ENCODE measurements around the gene NPW. TPM values are rescaled to one million over a fixed set of nuclear protein-coding genes. Genes with fewer than 3 reads are reported as not detected.

The NPW gene
- total and polyA plus RNA-seq, 3 donors from 2014 or later = 3.9 to 8.2 (median 7.3) TPM

- intact Hi-C loops (cut with DNase I; ENCODE audit: low total_unique reads) = loop anchor here (10.0 kb wide), 1 partner anchor 62 kb away; no protein-coding TSS in a partner anchor
- no peaks in the 10 kb centered on the region for H3K36me3 ChIP-seq (ENCODE audit: low read depth, missing control alignments)
- H3K27me3 ChIP-seq = no peaks in the 10 kb centered on the region
- H3K4me3 ChIP-seq = peak overlapping the region in 1 of 2 donors; percentile 37
- no peak overlapping the region for H3K27ac ChIP-seq
- peak; percentile 61 for DNase-seq
- H3K4me1 ChIP-seq = peaks cover 26% of the 10 kb centered on the region
- 1 to 2% methylated on average over 5 to 14 of the region's 14 CpGs for WGBS, 2 donors
- no peaks in the 10 kb centered on the region for H3K9me3 ChIP-seq
- TF ChIP-seq POLR2A (IDR thresholded peaks at IDR 0.05) (no peak), CTCF (IDR thresholded peaks at IDR 0.05) (no peak)
Measured at GRCh38 chr16:2022723-2023091, 3.1 kb downstream of the NPW start.

- Histone ChIP-seq H3K27me3 (no peaks in the 10 kb centered on the region), H3K36me3 (ENCODE audit: low read depth, missing control alignments) (no peaks in the 10 kb centered on the region), H3K9me3 (no peaks in the 10 kb centered on the region), H3K4me1 (peaks cover 26% of the 10 kb centered on the region), H3K27ac (peak overlapping the region in 1 of 2 donors; percentile 73), H3K4me3 (peak overlapping the region; percentile 7 to 37)
- DNase-seq = peak; percentile 95
- WGBS, 2 donors = 17 to 33% methylated on average over 6 to 25 of the region's 53 CpGs
- intact Hi-C loops (cut with DNase I; ENCODE audit: low total_unique reads) = loop anchor here (10.0 kb wide), 1 partner anchor 61 kb away; no protein-coding TSS in a partner anchor
- TF ChIP-seq CTCF (IDR thresholded peaks at IDR 0.05) (peak; percentile 95 to 99 (median 97)), POLR2A (IDR thresholded peaks at IDR 0.05) (no peak)
Measured at GRCh38 chr16:2023092-2024031, 3.8 kb downstream of the NPW start.

DNA sequence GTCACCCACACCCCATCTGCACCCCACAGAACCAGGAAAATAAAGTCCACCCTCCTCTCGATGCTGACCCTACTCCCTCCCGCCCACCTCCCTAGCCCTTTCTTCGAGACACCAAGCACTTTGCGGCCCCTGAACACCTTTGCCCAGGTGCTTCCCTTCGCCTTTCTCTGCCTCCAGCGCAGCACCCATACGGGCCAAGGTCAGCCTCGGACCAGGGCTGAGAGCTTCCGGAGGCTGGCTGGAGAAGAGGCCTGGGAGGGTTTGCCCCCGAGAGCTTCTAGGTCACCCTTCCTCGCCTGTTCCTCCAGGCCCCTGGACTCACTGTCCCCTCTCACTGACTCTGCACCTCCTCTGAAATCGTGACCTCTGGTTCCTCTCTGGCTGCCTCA lies 4.4 kb downstream of the NPW start:
- Histone ChIP-seq H3K27ac (peak overlapping the region in 1 of 2 donors; percentile 73), H3K4me3 (no peak overlapping the region), H3K4me1 (peaks cover 26% of the 10 kb centered on the region), H3K9me3 (no peaks in the 10 kb centered on the region), H3K27me3 (no peaks in the 10 kb centered on the region), H3K36me3 (ENCODE audit: low read depth, missing control alignments) (no peaks in the 10 kb centered on the region)
- intact Hi-C loops (cut with DNase I; ENCODE audit: low total_unique reads) = loop anchor here (10.0 kb wide), 1 partner anchor 61 kb away; no protein-coding TSS in a partner anchor
- WGBS, 2 donors = 50 to 84% methylated on average over 12 of the region's 12 CpGs
- TF ChIP-seq CTCF (IDR thresholded peaks at IDR 0.05) (no peak), POLR2A (IDR thresholded peaks at IDR 0.05) (no peak)
- no peak for DNase-seq

GRCh38 chr16:2025251-2025650 lies 5.7 kb downstream of the NPW start:
- DNase-seq = no peak
- TF ChIP-seq POLR2A (IDR thresholded peaks at IDR 0.05) = no peak
- TF ChIP-seq CTCF (IDR thresholded peaks at IDR 0.05) = no peak
- WGBS, 2 donors = 91 to 94% methylated on average over 9 to 14 of the region's 14 CpGs
- H3K27me3 ChIP-seq = no peaks in the 10 kb centered on the region
- H3K4me3 ChIP-seq = no peak overlapping the region
- peaks cover 26% of the 10 kb centered on the region for H3K4me1 ChIP-seq
- no peak overlapping the region for H3K27ac ChIP-seq
- H3K36me3 ChIP-seq (ENCODE audit: low read depth, missing control alignments) = no peaks in the 10 kb centered on the region
- no peaks in the 10 kb centered on the region for H3K9me3 ChIP-seq
- intact Hi-C loops (cut with DNase I; ENCODE audit: low total_unique reads) = loop anchor here (5.0 to 10.0 kb wide), 2 partner anchors 60 to 117 kb away; no protein-coding TSS in a partner anchor
